Activated naive CD4-positive, alpha-beta T cell treated with anti-CD3 and anti-CD28 coated beads, Interleukin-2, amount 10 ng/mL, durations not matched to agents 7 days and 5 days (primary cell): ENCODE results near the gene PJA1.

ENCODE experiments used
- CTCF ChIA-PET: fragments of 350-600 bp; sonication (Branson Sonifier 250); formaldehyde crosslinking; loops from one replicate; lab custom pipeline; 2021; ENCODE audit warnings: antibody characterized with exemption; lab: Charles Lee
- DNase-seq: peaks from one replicate; pipeline ENCODE4 v3.0.0-alpha.2; 2020
- H3K27ac Mint-ChIP-seq: one replicate; pipeline ENCODE4 v1.8.0; 2021; ENCODE audit warnings: mild to moderate bottlenecking, moderate library complexity, mixed read lengths
- H3K27me3 Mint-ChIP-seq: one replicate; pipeline ENCODE4 v1.8.0; 2021; ENCODE audit warnings: mild to moderate bottlenecking, mixed read lengths
- H3K36me3 Mint-ChIP-seq: one replicate; pipeline ENCODE4 v1.8.0; 2021; ENCODE audit warnings: mixed read lengths
- H3K4me1 Mint-ChIP-seq: one replicate; pipeline ENCODE4 v1.8.0; 2021; ENCODE audit warnings: mixed read lengths
- H3K4me3 Mint-ChIP-seq: one replicate; pipeline ENCODE4 v1.8.0; 2021; ENCODE audit warnings: mild to moderate bottlenecking, moderate library complexity, mixed read lengths
- H3K9me3 Mint-ChIP-seq: one replicate; pipeline ENCODE4 v1.8.0; 2021; ENCODE audit warnings: mixed read lengths

Gene PJA1

DNA sequence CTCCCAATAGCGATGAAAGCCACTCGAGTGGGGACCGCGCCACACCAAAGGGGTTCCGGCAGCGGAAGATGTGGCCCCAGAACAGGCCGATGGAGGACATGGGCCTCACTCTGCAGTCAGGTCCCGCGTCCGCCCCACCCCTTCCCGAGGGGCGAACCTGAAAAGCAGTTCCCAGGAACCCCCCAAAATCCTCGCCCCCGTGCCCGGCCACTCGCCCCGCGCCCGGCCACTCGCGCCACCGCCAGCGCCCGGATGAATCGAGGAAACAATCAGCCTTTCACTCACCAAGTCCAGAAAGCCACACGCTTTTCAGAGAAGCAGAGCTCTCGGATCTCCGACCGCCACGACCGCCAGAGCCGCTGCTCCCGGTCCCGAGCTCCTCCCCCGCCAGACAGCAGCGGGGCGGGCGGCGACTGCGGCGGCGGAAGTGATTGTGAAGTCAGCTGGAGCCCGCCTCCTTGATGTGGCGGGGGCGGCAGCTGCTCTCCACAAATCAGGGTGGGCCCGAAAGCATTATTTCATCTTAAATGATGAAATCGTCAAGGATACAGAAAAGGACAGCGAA is at the start of gene PJA1:
Gene PJA1, minus strand, starts transcription at position 367 of the 565 bp plus-strand sequence. CDS start 2,380 bp downstream, outside the sequence.
- CTCF ChIA-PET = interaction anchor here (1.3 kb wide), 1 partner anchor 336 kb away, joined by 3 read pairs; the partner anchor contains the start of gene EFNB1
- H3K36me3 Mint-ChIP-seq = peaks cover 28% of the 10 kb centered on the region
- DNase-seq = peak; percentile 75
- H3K27me3 Mint-ChIP-seq = peaks cover 8% of the 10 kb centered on the region
- H3K9me3 Mint-ChIP-seq = no peaks in the 10 kb centered on the region
- peaks cover 32% of the 10 kb centered on the region for H3K4me1 Mint-ChIP-seq
- H3K27ac Mint-ChIP-seq = peak within 1 kb of the TSS; percentile 83
- H3K4me3 Mint-ChIP-seq = peak within 1 kb of the TSS; percentile 83

DNA sequence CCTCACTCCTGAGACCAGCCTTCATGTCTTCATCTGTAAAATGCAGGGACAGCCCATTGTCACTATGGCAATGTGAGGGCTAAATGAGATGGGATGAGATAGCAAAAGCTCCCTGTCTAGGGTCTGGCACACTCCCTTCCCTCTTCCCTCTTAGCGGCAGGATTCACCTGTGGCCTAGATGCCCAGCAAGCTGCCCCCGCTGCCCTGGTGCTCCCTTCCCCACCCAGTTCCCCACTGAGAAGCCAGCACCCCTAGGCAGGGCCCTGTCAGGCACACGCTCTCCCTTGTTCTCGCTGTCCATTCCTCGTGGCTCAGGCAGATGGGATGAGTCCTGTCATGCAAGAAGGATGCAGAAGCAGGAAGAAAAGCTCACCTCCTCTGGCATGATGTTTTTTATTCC is 49.2 kb upstream of the PJA1 start:
- CTCF ChIA-PET = no interaction called here
- Mint-ChIP-seq H3K9me3 (no peaks in the 10 kb centered on the region), H3K27ac (no peak overlapping the region), H3K36me3 (no peaks in the 10 kb centered on the region), H3K4me3 (no peak overlapping the region), H3K27me3 (no peaks in the 10 kb centered on the region), H3K4me1 (no peaks in the 10 kb centered on the region)
- no peak for DNase-seq

- no peaks in the 10 kb centered on the region for H3K9me3 Mint-ChIP-seq
- CTCF ChIA-PET = interaction anchor here (2.0 kb wide), 1 partner anchor 383 kb away, joined by 5 read pairs; the partner anchor contains the start of gene EFNB1
- no peak for DNase-seq
- no peaks in the 10 kb centered on the region for H3K27me3 Mint-ChIP-seq
- H3K36me3 Mint-ChIP-seq = no peaks in the 10 kb centered on the region
- H3K4me3 Mint-ChIP-seq = no peak overlapping the region
- no peak overlapping the region for H3K27ac Mint-ChIP-seq
- no peaks in the 10 kb centered on the region for H3K4me1 Mint-ChIP-seq
Observed at GRCh38 chrX:69211701-69212100, 46.4 kb upstream of the PJA1 start.

DNA sequence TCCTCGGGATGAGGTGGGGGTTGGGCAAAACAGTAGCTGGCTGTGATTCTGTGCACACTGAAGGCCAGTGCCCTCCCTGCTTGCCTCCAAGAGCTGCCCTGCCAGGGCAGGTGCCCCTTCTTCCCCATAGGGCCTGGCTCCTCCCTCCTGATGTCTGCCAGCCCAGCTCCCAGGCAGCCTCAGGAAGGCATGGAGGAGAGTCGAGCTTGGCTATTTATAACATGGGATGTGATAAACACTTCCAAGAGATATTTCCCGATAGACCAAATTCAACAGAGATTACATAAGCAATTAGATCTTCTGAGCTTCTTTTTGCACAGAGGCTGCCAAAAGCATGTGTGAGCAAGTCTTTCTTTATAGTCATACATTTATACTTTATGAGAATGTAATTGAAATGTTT is 45.3 kb upstream of the PJA1 start:
- Mint-ChIP-seq H3K36me3 (no peaks in the 10 kb centered on the region), H3K9me3 (no peaks in the 10 kb centered on the region), H3K27me3 (no peaks in the 10 kb centered on the region), H3K27ac (no peak overlapping the region), H3K4me1 (no peaks in the 10 kb centered on the region), H3K4me3 (no peak overlapping the region)
- no peak for DNase-seq
- CTCF ChIA-PET = interaction anchor here (2.0 kb wide), 1 partner anchor 382 kb away, joined by 5 read pairs; the partner anchor contains the start of gene EFNB1

DNA sequence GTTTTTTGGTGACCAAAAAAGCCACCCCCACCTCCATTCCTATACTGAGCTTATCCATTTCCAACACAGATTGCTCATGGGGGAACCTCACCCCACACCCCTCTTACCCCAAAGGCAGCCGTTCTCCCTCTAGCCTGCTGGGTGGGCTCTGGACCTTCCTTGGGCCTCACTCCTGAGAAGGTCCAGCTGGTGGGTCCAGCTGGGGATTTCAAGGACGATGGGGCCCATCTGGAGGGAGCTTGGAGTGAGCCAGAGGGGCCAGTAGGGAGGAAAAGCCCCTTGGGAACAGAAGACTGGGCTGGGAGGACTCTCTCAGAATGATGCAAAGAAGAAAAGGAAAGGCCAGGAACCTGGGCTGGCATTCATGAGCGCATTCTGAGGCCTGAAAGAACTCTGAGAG is 42.0 kb upstream of the PJA1 start:
- CTCF ChIA-PET = no interaction called here
- H3K9me3 Mint-ChIP-seq = no peaks in the 10 kb centered on the region
- no peaks in the 10 kb centered on the region for H3K4me1 Mint-ChIP-seq
- H3K27ac Mint-ChIP-seq = no peak overlapping the region
- no peak for DNase-seq
- no peaks in the 10 kb centered on the region for H3K27me3 Mint-ChIP-seq
- no peak overlapping the region for H3K4me3 Mint-ChIP-seq
- no peaks in the 10 kb centered on the region for H3K36me3 Mint-ChIP-seq

DNA sequence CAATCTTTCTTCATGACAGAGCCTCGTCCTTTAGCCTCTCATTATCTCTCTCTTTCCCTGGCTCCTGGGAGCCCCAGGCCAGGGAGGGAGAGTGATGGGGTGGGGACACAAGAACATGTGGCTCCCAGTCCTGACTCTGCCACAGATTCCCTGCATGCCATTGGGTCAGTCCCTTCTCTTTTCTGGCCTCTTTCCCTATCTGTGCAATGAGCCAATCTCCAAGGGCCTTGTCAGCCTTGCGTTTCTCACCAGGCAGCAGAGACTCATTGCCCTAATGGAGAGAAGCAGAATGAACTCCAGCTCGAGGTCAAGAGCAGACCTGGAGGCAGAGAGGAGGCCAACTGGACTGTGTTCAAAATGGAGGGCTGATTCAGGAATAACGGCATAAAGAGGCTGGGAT is 38.4 kb upstream of the PJA1 start:
- CTCF ChIA-PET = no interaction called here
- Mint-ChIP-seq H3K4me3 (no peak overlapping the region), H3K36me3 (no peaks in the 10 kb centered on the region), H3K4me1 (no peaks in the 10 kb centered on the region), H3K9me3 (no peaks in the 10 kb centered on the region), H3K27me3 (no peaks in the 10 kb centered on the region), H3K27ac (no peak overlapping the region)
- no peak for DNase-seq

- H3K4me3 Mint-ChIP-seq = no peak overlapping the region
- CTCF ChIA-PET = no interaction called here
- H3K4me1 Mint-ChIP-seq = no peaks in the 10 kb centered on the region
- DNase-seq = no peak
- H3K36me3 Mint-ChIP-seq = no peaks in the 10 kb centered on the region
- no peaks in the 10 kb centered on the region for H3K9me3 Mint-ChIP-seq
- H3K27ac Mint-ChIP-seq = no peak overlapping the region
- H3K27me3 Mint-ChIP-seq = peaks cover 5% of the 10 kb centered on the region
Observed at GRCh38 chrX:69197690-69198089, 32.4 kb upstream of the PJA1 start.

DNA sequence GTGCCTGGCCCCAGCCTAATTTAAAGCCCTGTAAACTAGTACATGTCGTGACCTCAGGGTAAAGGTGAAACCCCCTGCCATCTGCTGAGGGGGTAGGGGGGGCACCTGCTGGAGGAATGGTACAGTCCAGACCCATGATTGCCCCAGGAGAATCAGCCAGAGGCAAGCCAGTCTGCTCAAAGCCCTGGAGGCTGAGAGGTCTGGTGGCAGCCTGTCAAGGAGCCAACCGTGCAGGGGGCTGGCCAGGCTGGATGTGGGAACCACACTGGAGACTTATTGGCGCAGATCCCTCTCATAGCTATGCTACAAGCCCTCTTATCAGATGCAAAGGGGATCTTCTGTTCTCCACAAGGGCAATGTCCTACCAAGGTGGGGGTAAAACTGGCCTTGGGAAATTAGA is 31.4 kb upstream of the PJA1 start:
- Mint-ChIP-seq H3K4me1 (no peaks in the 10 kb centered on the region), H3K27me3 (peaks cover 6% of the 10 kb centered on the region), H3K4me3 (no peak overlapping the region), H3K27ac (no peak overlapping the region), H3K36me3 (no peaks in the 10 kb centered on the region), H3K9me3 (no peaks in the 10 kb centered on the region)
- CTCF ChIA-PET = no interaction called here
- DNase-seq = no peak

DNA sequence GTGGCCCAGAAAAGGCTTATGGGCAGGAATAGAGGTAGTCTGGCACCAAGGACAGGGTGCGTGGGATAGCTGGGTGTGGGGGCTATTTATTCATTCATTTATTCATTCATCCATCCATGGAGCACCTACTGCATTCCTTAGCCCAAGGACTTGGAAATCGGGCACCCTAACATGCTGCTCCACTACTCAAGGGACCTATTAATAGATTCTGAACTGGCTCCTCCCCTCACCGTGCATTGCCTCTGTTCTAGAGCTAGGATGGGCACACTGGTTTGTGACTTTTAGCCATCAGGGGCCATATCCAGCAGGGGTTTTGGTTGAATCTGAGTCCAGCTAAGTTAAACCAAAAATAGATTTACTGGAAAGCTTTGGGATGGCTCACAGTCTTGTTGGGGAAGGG is 30.6 kb upstream of the PJA1 start:
- H3K4me3 Mint-ChIP-seq = no peak overlapping the region
- peaks cover 6% of the 10 kb centered on the region for H3K27me3 Mint-ChIP-seq
- no peaks in the 10 kb centered on the region for H3K9me3 Mint-ChIP-seq
- DNase-seq = no peak
- CTCF ChIA-PET = no interaction called here
- H3K27ac Mint-ChIP-seq = no peak overlapping the region
- H3K36me3 Mint-ChIP-seq = no peaks in the 10 kb centered on the region
- no peaks in the 10 kb centered on the region for H3K4me1 Mint-ChIP-seq

GRCh38 chrX:69195192-69195591 is 29.9 kb upstream of the PJA1 start:
- Mint-ChIP-seq H3K4me1 (no peaks in the 10 kb centered on the region), H3K4me3 (no peak overlapping the region), H3K36me3 (no peaks in the 10 kb centered on the region), H3K27ac (no peak overlapping the region), H3K27me3 (peaks cover 6% of the 10 kb centered on the region), H3K9me3 (no peaks in the 10 kb centered on the region)
- DNase-seq = no peak
- CTCF ChIA-PET = no interaction called here

DNA sequence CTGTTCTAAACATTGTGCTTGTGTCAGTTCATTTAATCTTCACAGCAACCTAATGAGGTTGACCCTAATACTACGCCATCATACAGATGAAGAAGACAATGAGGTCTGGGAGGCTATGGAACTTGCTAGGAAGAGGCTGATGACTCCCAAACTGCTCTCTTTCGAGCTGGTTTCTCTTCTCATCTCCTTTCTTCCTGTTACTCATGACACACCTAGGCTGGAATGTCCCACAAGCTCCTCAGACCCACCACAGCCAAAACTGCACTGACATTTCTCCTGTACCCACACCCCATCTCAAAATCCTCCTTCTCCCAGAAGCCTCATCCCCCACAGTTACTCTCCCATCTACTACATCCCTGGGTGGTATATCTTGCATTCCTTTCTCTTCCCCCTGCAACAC is 27.4 kb upstream of the PJA1 start:
- Mint-ChIP-seq H3K27me3 (peaks cover 6% of the 10 kb centered on the region), H3K36me3 (no peaks in the 10 kb centered on the region), H3K9me3 (no peaks in the 10 kb centered on the region), H3K27ac (no peak overlapping the region), H3K4me3 (no peak overlapping the region), H3K4me1 (no peaks in the 10 kb centered on the region)
- DNase-seq = no peak
- CTCF ChIA-PET = no interaction called here

GRCh38 chrX:69189576-69190371 is 24.5 kb upstream of the PJA1 start:
- Mint-ChIP-seq H3K9me3 (no peaks in the 10 kb centered on the region), H3K27ac (no peak overlapping the region), H3K4me3 (no peak overlapping the region), H3K36me3 (no peaks in the 10 kb centered on the region), H3K4me1 (no peaks in the 10 kb centered on the region), H3K27me3 (peaks cover 3% of the 10 kb centered on the region)
- CTCF ChIA-PET = interaction anchor here (1.0 kb wide), 1 partner anchor 17 kb away, joined by 3 read pairs; no protein-coding TSS in a partner anchor
- no peak for DNase-seq

- no peak overlapping the region for H3K4me3 Mint-ChIP-seq
- CTCF ChIA-PET = no interaction called here
- no peaks in the 10 kb centered on the region for H3K4me1 Mint-ChIP-seq
- no peak for DNase-seq
- no peaks in the 10 kb centered on the region for H3K36me3 Mint-ChIP-seq
- H3K27ac Mint-ChIP-seq = no peak overlapping the region
- H3K27me3 Mint-ChIP-seq = peaks cover 5% of the 10 kb centered on the region
- H3K9me3 Mint-ChIP-seq = no peaks in the 10 kb centered on the region
Observed at GRCh38 chrX:69186651-69187050, 21.4 kb upstream of the PJA1 start.

DNA sequence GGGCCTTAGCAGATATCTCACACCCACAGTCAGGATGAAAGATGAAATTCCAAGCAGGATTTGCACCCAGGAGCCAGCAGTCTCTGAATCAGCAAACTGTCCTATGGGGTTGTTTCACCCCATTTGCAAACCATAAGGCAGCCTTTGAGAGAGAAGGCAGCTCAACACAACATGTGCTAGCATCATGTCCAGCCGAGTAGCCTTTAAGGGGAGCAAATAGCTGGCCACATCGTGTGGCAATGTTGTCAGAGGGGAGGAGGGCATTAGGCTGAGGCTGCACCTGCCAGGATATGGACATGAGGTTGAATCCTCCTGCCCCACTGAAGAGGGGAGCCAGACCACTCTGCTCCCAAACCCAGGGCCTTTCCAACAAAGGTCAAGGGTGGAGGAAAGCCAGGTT is 20.6 kb upstream of the PJA1 start:
- no peak for DNase-seq
- CTCF ChIA-PET = no interaction called here
- no peak overlapping the region for H3K27ac Mint-ChIP-seq
- no peaks in the 10 kb centered on the region for H3K36me3 Mint-ChIP-seq
- H3K4me1 Mint-ChIP-seq = no peaks in the 10 kb centered on the region
- H3K9me3 Mint-ChIP-seq = no peaks in the 10 kb centered on the region
- no peak overlapping the region for H3K4me3 Mint-ChIP-seq
- H3K27me3 Mint-ChIP-seq = peaks cover 5% of the 10 kb centered on the region

- Mint-ChIP-seq H3K4me3 (no peak overlapping the region), H3K36me3 (no peaks in the 10 kb centered on the region), H3K9me3 (no peaks in the 10 kb centered on the region), H3K4me1 (no peaks in the 10 kb centered on the region), H3K27ac (no peak overlapping the region), H3K27me3 (peaks cover 5% of the 10 kb centered on the region)
- CTCF ChIA-PET = no interaction called here
- no peak for DNase-seq
Observed at GRCh38 chrX:69185141-69185540, 19.9 kb upstream of the PJA1 start.
